NT2/D1 (cell line): ENCODE measurements around the gene SCRT2.

Experiments used
- SUZ12 ChIP-seq: IDR thresholded peaks from 2 replicates; pipeline ENCODE4 v1.6.1; 2011; ENCODE audit not compliant: insufficient read length, insufficient read depth; ENCODE audit errors: extremely low read depth
- ZNF274 ChIP-seq: IDR thresholded peaks from 2 replicates; pipeline ENCODE4 v1.6.1; 2011; ENCODE audit warnings: mild to moderate bottlenecking, low read depth, low read length

GRCh38 chr20:623704-624103, 51.9 kb downstream of the SCRT2 start:
- no peak for TF ChIP-seq SUZ12
- no peak for TF ChIP-seq ZNF274
